GM19238 (cell line): ENCODE data around the gene SEMA6B.
"Not testable (repeated sequence)": the region's sequence is repeated elsewhere in the genome, so short reads cannot be mapped to it uniquely, and the experiment has no call there.

ENCODE experiments used
- DNase-seq: peaks from one replicate; pipeline ENCODE4 v3.0.0; 2011; ENCODE audit warnings: low spot score; ENCODE audit not compliant: insufficient read length

Gene SEMA6B

DNA sequence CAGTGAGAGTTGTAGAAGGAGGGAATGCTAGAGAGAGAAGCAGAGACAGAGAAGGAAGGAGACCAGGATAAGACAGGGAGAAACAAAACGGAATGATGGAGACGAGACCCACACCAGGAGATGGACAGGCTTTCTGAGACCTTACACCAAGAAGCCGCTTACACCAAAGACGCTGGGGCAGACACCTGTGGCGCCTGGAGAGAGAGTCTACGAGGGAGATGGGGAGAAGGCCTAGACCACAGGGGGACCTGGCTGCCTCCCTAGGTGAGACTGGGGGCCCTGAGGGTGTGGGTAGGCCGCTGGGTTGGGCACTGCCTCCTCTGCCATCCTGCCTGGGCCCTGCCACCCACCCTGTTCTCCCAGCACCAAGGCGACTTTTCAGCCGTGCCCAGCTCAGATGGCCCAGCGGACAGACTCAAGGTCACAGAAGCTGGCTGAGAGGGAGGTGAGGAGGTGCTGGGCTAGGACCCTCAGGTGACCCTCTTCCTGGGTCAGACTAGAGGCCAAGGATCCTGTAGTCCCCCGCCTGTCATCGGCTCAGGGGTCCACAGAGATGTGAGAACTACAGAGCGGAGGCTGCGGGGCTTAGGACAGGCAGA is 29.5 kb downstream of the SEMA6B start:
- DNase-seq, result no peak

DNA sequence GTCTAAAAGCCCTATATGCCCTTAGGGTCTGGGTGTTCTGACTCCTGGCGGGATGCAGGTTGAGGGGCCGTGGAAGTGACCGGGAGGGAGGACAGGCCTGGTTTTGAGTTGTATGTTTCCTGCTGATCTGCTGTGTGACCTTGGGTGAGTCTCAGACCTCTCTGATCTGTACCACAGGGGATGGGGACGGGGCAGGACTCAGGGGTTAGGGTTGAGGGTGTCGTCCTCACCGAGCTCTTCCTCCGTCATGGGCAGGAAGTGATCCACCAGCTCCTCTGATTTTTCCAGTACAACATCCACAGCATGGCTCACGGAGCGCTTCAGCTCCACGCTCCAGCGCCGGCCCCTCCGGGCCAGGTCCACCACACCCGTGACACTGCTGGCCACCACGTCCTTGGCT is 30.6 kb downstream of the SEMA6B start:
- no peak for DNase-seq

DNA sequence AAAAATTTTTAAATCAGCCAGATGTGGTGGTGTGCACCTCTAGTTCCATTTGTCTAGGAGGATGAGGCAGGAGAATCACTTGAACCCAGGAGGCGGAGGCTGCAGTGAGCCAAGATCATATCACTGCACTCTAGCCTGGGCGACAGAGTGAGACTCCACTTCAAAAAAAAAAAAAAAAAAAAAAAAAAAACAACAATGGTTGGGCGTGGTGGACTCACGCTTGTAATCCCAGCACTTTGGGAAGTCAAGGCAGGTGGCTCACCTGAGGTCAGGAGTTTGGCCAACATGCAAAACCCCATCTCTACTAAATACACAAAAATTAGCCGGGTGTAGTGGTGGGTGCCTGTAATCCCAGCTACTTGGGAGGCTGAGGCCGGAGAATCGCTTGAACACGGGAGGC is 32.1 kb downstream of the SEMA6B start:
- DNase-seq, result not testable (repeated sequence)

DNA sequence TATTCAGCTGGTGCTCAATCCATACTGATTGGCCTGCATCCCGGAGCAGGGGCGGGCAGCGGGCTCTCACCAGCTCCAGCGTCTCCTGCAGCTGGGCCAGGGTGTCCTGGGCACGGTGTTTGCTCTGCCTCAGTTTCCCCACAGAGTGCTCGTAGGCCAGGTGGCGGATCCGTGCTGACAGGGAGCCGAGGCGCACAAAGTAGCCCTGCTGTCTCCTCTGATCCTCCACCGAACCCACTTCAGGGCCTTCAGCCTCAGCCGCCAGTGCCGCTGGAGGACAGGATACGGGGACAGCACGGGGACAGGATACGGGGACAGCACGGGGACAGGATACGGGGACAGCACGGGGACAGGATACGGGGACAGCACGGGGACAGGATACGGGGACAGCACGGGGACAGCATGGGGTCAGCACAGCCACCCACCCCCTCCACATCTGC is 33.9 kb downstream of the SEMA6B start:
- DNase-seq, result no peak

DNA sequence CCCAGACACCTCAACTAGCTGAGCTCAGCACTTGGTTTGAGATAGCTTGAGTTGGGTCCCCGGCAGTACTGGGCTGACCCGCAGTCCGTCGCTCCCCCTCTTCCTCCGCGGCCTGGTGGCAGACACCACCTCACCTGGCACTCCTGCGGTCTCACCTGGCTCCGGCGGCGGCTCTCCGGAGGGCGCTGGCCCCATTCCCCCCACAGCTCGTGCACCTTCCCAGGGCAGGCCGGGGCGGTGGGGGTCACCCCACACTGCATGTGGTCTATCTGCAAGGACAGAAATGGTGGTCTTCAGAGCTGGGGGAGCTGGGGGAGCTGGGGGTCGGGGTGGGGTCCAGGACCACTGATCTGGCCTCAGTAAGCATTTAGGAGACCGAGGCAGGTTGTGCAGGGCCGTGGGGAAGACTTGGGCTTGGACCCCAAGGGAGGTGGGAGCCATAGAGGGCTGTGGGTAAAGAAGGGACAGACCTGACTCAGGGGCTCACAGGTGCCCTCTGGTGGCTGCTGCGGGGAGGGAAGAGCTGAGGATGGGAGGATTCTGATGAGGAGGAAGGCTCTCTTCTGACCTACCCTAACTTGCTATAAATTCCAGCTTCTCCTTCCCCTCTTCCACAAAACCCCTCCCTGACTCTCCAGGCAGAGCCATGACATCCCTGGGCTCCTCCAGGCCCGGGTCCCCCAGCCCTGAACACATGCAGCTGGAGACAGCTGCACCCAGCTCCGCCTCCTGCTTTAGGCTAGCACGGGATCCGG is 34.5 kb downstream of the SEMA6B start:
- peak; percentile 44 for DNase-seq

DNA sequence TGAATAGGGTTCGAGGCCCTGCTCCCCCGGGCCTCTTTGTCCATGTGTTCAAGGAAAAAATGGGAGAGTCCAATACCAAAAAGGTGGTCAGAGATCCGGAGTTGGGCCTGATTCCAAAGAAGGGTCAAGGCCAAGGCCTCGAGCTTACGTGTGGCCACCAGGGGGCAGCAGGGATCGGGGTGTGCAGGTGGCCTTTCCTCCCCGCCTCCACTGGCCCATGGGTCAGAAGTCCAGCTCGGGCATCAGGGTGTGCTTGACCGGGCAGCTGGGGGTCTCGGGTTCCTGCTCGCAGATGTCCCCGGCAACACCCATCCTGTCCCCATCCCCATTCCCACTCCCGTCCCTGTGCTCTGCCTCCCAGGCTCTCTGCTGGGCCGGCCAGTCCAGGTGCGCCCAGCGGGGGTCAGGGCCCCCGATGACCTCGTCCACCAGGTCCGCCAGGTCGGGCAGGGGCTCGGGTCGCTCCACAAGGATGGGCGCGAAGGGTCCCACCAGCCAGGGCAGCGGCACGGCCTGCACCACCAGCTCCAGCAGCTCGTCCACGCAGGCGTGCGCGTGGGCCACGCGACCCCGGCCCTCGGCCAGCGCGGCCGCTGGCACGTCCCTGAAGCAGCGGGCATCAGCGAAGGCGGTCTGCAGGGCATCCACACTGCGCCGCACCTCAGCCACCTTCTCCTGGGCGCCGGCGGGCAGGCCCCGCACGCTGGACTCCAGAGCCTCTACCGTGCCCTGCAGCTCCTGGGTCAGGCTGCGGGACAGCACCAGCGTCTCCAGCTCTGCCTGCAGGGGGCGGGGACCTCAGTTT is 36.0 kb downstream of the SEMA6B start:
- peak; percentile 42 for DNase-seq

DNA sequence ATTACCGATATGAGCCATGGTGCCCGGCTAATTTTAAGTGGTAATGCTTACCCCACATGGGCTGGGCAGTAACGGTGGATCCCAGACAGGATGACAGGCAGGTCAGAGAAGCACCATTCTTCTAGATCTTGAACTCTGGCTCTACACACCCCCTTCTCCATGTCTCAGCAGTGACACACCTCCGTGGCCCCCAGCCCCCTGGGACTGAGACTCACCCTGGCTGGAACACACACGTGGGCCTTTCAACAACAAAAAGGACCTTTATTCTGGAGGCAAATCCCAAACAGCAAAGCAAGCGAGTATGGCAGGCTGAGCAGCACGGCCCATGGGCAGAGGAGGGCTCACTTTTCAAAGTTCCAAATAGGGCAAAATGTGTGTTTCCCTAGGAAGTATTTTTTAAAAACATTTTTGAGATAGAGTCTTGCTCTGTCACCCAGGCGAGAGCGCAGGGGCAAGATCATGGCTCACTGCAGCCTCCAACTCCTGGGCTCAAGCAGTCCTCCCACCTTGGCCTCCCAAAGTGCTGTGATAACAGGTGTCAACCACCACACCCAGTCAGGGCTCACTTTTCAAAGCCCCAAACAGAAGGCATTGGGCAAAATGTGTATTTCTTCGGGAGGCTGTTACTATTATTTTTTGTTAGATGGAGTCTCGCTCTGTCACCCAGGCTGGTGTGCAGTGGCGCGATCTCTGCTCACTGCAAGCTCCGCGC is 37.0 kb downstream of the SEMA6B start:
- DNase-seq, result no peak

DNA sequence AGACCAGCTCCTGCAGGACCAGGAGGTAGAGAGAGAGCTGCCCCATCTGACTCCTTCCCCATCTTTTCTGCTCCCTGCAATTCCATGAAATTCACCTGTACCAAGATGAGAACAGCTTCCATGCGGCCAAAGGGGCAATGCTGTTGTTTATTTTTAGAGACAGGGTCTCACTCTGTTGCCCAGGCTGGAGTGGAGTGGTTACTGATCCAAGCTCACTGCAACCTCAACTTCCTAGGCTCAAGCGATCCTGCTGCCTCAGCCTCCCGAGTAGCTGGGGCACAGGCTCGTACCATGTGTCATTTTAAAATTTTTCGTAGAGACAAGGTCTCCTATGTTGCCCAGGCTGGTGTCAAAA is 37.6 kb downstream of the SEMA6B start:
- DNase-seq, result no peak

DNA sequence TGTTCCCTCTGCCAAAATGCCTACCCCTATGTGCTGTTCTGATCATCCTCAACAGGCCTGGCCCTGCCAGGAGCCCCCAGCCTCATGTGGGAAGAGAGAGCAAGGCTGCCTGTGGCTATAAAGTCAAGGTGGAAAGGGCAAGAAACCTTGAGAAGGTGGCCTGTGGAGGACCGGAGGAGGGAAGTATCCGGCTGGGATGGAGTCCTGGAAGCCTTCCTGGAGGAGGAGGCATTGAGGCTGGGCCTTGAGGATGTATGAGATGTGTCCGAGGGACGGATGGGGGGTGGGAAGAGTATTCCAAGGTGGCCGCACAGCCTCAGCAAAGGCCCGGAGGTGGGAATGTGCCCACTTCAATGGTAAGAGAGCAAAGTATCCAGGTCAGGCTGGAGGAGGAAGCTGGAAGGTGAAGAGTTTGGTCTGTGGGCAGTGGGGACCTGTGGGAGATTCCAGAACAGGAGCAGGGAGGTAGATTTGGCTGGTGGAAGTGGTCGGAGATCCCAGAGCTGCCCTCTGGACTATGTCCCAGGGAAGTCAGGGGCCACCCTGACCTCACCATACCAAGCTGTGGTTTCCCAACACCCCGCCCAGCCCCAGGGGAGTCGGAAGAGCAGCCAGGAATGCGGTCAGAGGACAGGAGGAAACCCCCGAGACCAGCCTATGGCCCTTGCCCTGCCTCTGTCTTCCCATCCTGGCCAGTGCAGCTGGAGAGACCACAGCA is 38.2 kb downstream of the SEMA6B start:
- no peak for DNase-seq

DNA sequence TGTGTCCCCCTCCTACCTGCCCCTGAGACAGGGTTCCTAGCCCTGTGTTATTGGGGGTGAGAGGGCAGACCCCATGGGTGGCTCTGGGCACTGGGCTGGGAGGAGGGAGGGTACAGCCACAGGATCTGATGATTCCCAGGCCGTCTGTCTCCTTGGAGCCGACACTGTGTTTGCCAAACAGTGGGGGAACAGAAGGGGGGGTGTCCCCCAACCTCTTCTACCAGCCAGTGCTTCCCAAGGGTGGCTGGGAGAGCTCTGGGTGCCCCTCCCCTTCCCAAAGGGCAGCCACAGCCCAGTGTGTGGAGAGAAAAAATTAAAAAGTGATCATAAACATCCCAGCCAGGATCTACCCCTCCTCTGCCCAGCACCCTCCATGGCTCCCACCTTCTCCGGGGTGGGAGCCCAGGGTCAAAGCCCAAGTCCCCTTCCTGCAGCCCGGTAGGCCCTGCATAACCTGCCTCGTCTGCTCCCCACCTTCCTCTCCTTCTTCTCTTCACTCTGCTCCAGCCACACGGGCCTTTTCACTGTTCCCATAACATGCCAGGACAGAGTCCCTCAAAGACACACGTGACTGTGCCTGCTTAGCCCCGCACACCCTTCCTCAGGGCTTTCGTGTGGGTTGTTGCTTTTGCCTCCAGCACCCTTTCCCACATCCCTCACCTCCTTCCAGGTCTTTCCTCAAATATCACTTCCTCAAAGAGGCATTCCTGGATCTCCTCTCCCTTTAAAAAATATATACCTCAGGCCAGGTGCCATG is 39.8 kb downstream of the SEMA6B start:
- no peak for DNase-seq

DNA sequence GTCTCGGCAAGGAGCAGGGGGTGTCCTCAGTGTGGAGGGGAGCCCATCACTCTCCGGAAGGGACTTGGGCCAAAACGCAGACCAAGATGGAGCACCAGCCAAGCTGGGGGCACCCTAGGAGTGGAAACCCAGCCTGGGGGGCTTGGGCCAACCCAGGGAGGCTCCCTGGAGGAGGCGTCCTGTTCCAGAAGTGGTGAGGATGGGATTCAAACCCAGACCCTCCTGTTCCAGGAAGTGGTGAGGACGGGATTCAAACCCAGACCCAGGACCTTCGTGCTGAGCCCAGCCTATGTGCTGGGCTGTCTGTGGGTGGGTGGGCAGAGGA is 40.4 kb downstream of the SEMA6B start:
- DNase-seq, result no peak

DNA sequence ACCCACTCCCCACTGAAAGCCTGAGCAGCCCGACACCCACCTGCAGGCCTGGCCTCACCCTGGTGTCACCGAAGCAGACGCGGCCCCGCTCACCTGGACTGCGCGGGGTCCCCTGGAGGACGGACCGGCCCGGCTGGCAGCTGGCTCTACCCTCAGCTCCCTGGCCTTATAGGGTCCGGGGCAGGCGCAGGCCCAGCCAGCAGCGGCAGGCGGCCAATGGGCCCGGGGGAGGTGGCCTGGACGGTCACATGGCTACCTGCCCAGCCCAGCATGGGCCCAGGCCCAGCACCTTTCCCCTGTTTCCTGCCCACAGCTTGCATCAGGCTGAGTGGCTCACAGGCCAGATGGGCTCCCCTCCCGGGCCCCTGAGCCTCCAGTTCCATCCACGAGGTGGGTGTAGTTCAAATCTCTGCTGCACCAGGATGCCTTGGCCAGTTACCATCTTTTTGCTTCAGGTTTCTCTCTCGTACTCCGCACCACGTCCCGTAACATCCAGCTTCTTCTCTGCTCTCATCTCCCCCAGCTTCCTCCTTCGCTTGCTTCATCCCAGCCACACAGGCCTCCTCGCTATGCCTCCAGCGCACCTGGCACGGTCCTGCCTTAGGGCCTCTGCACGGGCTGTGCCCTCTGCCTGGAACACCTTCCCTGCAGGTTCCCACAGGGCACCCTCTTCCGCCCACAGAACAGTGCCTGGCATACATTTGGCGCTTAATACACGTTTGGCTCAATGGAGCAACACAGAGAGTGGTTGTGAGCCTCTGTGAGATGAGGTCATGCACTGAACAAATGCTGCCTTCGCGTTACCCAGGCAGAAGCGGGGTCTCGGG is 40.9 kb downstream of the SEMA6B start, which contains the start of gene PLIN4:
Gene PLIN4 (minus strand): TSS at position 142 of the 827 bp plus-strand sequence. CDS start 214 bp downstream, outside the sequence.
- DNase-seq, result no peak

DNA sequence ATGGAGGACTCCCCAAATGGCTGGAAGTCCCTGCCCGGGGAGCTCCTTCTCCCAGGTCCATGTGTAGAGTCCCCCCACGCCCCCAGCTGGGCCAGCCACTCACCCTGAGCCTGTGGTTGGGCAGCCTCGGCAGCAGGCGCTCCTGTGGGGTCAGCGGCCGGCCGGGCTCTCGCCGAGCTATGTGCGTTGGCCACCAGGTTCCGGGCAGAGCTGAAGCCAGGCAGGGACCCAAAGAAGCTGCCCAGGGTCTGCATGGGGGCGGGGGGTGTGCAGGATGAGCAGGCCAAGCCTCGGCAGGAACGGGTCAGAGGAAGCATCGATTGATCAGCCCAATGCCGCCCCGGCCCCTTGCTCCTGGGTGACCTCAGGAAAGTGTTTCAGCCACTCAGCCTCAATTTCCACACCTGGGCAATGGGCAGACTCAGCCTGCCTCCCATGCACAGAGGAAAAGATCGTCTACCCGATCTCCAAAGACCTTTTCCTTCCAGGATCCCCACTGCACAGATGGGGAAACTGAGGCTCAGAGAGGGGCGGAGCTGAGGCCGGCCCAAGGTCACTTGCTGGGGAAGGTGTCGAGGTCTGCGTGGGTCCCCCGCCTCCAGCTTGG is 41.9 kb downstream of the SEMA6B start:
- no peak for DNase-seq

DNA sequence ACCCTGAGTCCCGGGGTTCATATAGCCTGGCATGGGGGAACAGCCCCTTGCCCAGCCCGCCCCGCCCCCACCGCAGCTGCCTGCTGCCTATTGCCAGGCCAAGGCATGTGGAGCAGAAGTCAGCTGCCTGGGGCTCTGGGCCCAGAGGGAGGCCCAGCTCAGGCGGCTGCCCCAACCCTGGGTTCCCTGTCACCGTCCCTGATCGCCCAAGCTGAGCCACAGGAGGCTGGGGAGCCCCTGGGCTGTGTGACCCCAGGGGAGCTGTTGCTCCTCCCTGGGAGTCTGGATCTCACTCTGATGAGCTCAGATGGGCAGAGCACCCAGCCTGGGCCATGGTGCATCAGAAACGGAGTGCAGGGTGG is 42.6 kb downstream of the SEMA6B start:
- no peak for DNase-seq

DNA sequence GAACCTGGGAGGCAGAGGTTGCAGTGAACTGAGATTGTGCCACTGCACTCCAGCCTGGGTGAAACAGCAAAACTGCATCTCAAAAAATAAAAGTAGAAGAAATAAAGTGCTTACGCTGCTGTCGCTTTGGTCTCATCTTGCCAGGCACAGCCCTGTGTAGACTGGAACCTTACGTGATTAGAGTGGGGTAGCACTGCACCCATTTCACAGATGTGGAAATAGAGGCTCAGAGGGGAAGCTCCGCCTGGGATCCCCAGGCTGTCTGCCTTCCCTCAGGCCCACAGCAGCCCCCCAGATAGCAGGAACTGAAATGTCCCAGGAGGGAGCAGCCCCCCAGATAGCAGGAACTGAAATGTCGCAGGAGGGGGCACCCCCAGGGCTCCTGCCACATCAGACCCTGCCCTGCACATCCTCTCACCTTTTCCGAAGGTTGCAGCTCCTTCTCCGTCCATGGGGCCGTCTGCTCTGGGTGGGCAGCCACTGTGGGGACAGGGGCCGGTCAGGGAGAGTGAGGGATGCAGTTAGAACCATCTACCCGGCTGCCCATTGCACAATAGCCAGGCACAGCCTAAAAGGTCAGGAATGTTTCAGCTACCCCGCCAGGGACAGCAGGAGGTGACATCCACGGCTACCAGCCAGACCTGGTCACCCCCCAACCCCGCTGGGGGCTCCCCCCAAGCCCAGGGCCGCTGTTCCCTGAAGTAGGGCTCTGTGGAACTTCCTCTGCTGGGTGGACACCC is 43.1 kb downstream of the SEMA6B start:
- DNase-seq, result no peak

DNA sequence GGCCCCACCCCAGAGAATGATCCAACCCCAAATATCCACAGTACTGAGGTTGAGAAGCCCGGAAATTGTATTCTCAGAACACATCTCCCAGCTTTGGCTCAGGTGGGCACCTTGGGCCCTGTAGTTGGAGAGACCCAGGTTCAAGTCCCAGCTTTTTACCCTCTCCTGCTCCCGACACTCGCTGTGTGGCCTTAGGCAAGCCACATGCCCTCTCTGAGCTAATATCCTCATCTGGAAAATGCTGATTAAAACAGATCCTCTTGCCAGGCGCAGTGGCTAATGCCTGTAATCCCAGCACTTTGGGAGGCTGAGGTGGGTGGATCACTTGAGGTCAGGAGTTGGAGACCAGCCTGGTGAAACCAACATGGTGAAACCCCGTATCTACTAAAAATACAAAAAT is 43.8 kb downstream of the SEMA6B start:
- no peak for DNase-seq

DNA sequence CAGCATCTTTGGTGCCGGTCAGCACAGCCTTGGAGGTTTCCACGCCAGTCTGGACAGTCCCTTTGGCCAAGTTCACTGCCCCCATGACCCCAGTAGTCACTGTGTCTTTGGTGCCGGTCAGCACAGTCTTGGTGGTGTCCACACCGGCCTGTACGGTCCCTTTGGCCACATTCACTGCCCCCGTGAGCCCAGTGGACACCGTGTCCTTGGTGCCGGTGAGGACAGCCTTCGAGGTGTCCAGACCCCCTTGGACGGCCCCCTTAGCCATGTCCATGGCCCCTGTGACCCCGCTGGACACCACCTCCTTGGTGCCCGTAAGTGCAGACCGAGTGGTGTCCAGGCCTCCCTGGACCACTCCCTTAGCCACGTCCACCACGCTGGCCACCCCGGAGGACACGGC is 46.2 kb downstream of the SEMA6B start:
- DNase-seq, result no peak

DNA sequence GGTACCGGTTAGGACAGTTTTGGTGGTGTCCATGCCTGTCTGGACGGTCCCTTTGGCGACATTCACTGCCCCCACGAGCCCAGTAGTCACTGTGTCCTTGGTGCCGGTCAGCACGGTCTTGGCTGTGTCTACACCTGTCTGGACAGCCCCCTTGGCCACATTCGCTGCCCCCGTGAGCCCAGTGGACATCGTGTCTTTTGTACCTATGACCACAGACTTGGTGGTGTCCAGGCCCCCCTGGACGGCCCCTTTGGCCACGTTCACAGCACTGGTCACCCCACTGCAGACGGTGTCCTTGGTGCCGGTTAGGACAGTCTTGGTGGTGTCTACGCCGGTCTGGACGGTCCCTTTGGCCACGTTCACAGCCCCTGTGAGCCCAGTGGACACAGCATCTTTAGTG is 47.4 kb downstream of the SEMA6B start:
- DNase-seq, result no peak
